IPS DF 6.9 (cell line): Measurements from ENCODE around the gene ACTL6A.

Experiments used
- DNase-seq: peaks from one replicate; pipeline ENCODE4 v3.0.0-alpha.2; 2013; ENCODE audit warnings: low read depth, low spot score
- H3K27ac ChIP-seq: one replicate; pipeline ENCODE4 v1.5.1; 2013; ENCODE audit warnings: low read length, control low read depth
- H3K27me3 ChIP-seq: 2 replicates; pipeline ENCODE4 v1.6.1; 2013; ENCODE audit warnings: mild to moderate bottlenecking, low read length; ENCODE audit not compliant: control insufficient read depth, insufficient read depth
- H3K36me3 ChIP-seq: 2 replicates; pipeline ENCODE4 v1.6.1; 2013; ENCODE audit warnings: low read length; ENCODE audit not compliant: control insufficient read depth, insufficient read depth
- H3K4me1 ChIP-seq: 2 replicates; pipeline ENCODE4 v1.6.1; 2013; ENCODE audit warnings: low read length; ENCODE audit not compliant: control insufficient read depth, insufficient read depth
- H3K4me3 ChIP-seq: 2 replicates; pipeline ENCODE4 v1.5.1; 2013; ENCODE audit warnings: mild to moderate bottlenecking, low read length
- H3K9me3 ChIP-seq: 2 replicates; pipeline ENCODE4 v1.6.1; 2013; ENCODE audit warnings: low read length, inconsistent platforms; ENCODE audit not compliant: control insufficient read depth, insufficient read depth
- WGBS: extraction: QIAGEN DNeasy Blood & Tissue Kit; methylation state at CpG from one replicate; pipeline ENCODE4 v1.1.7; 2013; ENCODE audit warnings: mixed read lengths, missing lambda C conversion rate; ENCODE audit not compliant: insufficient read length, insufficient coverage; 5-methylcytosine and 5-hydroxymethylcytosine counted together

The ACTL6A gene

DNA sequence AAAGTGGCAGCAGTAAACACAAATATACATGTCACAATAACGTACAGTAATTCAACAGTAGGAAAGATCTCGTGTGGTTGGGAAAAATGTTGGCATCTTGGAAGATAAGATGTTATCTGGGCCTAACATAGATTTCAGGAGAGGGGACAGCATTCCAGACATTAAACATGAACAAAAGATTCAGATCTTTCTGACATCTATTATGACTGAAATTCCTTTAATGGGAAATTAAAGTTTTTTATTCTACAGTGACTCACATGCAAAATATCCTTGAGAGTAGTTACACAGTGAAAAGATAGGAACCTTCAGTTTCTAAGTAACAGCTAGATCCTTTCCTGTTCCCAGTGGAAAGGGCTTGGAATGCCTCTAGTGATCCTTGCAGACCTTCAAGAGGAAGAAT, 51.1 kb downstream of the ACTL6A start:
- Histone ChIP-seq H3K27ac (no peak overlapping the region), H3K4me1 (no peaks in the 10 kb centered on the region), H3K9me3 (no peaks in the 10 kb centered on the region), H3K4me3 (no peak overlapping the region), H3K36me3 (no peaks in the 10 kb centered on the region), H3K27me3 (no peaks in the 10 kb centered on the region)
- DNase-seq: no peak
- WGBS: no CpG with 5 or more reads among the region's 2 CpGs

DNA sequence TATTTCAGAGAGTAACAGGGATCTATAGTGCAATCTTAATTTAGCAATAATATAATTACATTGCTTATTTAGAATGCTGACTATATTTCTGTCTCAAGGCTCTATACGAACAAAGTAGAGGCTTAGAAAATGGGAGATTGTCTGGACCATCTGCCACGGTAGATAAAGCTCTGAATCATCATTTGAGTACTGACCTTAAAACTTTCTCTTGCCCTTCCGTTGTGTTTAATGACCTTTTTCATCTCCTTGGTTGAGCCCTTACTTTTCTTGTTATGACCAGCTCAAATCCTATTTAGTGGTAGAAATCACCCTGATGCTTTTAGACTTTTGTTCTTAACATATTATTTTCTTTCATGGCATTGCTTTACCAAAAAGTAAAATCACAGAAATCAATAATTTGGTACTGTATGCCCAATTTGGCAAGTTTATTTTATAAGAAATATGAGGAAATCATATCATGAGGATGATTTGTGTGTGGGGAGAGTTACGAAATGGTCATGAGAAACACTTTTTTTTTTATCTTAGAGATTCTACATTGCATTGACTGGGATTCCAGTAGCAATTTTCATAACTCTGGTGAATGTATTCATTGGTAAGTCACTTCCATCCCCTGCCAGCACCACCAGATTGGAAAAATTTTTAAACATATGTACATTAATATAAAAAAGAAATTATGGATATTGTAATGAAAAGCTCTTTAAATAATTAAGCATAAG, 52.9 kb downstream of the ACTL6A start:
- H3K4me3 ChIP-seq: no peak overlapping the region
- no peak overlapping the region for H3K27ac ChIP-seq
- DNase-seq: no peak
- H3K27me3 ChIP-seq: no peaks in the 10 kb centered on the region
- no peaks in the 10 kb centered on the region for H3K4me1 ChIP-seq
- H3K9me3 ChIP-seq: no peaks in the 10 kb centered on the region
- no peaks in the 10 kb centered on the region for H3K36me3 ChIP-seq
- WGBS: 100% methylated on average over 1 of the region's 4 CpGs

DNA sequence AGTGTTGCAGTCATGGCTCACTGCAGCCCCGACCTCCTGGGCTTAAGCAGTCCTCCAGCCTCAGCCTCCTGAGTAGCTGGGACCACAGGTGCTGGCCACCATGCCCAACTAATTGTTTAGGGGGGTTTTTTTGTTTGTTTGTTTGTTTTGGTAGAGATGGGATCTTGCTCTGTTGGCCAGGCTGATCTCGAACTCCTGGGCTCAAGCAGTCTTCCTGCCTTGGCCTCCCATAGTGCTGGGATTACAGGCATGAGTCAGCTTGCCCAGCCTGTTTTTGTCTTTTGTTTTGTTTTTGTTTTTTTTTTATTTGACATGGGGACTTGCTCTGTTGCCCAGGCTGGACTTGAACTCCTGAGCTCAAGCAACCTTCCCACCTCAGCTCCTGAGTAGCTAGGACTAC, 59.3 kb downstream of the ACTL6A start:
- Histone ChIP-seq H3K4me1 (no peaks in the 10 kb centered on the region), H3K27ac (no peak overlapping the region), H3K27me3 (no peaks in the 10 kb centered on the region), H3K4me3 (no peak overlapping the region), H3K36me3 (no peaks in the 10 kb centered on the region; the same call in 1 of the 2 replicates), H3K9me3 (no peaks in the 10 kb centered on the region)
- WGBS: no CpG with 5 or more reads among the region's 2 CpGs
- no peak for DNase-seq

DNA sequence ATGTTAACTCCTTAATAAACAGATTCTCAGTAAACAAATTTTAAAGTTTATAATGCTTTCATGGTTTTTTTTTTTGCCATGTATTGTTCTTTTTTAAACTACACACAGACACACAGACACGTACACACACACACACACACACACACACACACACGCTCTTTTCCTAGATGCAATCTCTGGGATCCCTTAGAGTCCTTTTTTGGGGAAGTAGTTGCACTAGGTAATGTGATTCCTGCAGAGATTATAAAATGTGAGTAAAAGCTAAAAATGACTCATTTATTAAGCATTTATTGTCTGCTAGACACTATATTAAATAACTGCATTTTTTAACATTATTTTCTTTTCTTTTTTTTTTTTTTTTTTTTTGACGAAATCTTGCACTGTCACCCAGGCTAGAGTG, 61.7 kb downstream of the ACTL6A start:
- no peak for DNase-seq
- Histone ChIP-seq H3K36me3 (no peaks in the 10 kb centered on the region; the same call in 1 of the 2 replicates), H3K27me3 (no peaks in the 10 kb centered on the region), H3K4me1 (no peaks in the 10 kb centered on the region), H3K4me3 (no peak overlapping the region), H3K27ac (no peak overlapping the region), H3K9me3 (no peaks in the 10 kb centered on the region)
- WGBS: no CpG with 5 or more reads among the region's 3 CpGs

DNA sequence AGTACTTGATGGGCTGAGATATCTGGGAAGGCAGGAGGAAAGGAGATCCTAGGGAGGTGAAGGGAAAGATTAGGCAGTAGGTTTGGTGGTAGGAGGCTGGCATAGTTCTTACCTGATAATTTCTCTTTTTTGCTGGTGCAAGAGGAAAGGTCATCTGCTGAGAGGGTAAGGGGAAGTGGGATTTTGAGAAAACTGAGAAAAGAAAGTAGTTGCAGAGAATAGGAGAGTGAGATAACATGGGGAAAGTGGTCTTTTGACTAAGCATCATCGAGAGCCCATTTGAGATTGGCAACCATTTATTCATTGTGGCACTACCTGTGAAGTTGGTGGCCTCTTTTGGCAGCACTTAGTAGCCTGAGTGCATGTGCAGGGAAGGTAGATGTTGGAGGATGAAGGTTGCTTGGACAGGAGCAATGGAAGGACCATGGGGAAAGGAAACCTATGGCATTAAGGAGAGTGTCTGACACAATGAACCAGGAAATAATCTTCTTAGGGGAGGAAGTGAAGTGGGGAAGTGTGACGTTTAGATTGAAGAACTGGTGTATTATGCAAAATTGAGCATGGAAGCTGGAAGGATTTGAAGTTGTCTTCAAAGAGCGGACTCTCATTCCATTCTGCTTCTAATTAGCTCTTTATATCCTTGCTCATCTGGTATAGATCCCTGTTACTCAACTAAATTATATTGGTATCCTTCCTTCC, 68.2 kb downstream of the ACTL6A start:
- Histone ChIP-seq H3K27me3 (no peaks in the 10 kb centered on the region), H3K36me3 (no peaks in the 10 kb centered on the region), H3K9me3 (no peaks in the 10 kb centered on the region), H3K4me3 (no peak overlapping the region), H3K27ac (no peak overlapping the region), H3K4me1 (no peaks in the 10 kb centered on the region)
- no peak for DNase-seq
- 100% methylated on average over 1 of the region's 3 CpGs for WGBS
